Natural killer cell (primary cell): Measurements from ENCODE around the gene NCOA1. TPM values are rescaled to one million over a fixed set of nuclear protein-coding genes. Genes with fewer than 3 reads are reported as not detected.
"Not testable (repeated sequence)": the region's sequence is repeated elsewhere in the genome, so short reads cannot be mapped to it uniquely, and the experiment has no call there.

ENCODE experiments used
- ATAC-seq, 3 donors: fragments of 150-1000 bp in 2 of 3; fragments of 200-7000 bp in 1 of 3; cut with Tn5 transposase; 1 replicate in 1 of 3; 2 replicates in 2 of 3; pipeline ENCODE4 v1.10.0; 2021; ENCODE audit warnings: mild to moderate bottlenecking in 2 of 3, moderate library complexity in 2 of 3
- DNase-seq, 2 donors: peaks; one replicate each; pipeline versions ENCODE4 v3.0.0 to v3.0.0-alpha.2; 2013 to 2021; ENCODE audit warnings: mixed read lengths in 1 of 2
- H3K27ac ChIP-seq: one replicate; pipeline ENCODE4 v1.5.1; 2013; ENCODE audit warnings: mild to moderate bottlenecking, low read length
- H3K27me3 ChIP-seq: one replicate; pipeline ENCODE4 v1.6.1; 2013; ENCODE audit warnings: low read length; ENCODE audit not compliant: control insufficient read depth, insufficient read depth
- H3K36me3 ChIP-seq: one replicate; pipeline ENCODE4 v1.6.1; 2013; ENCODE audit warnings: low read length; ENCODE audit not compliant: control insufficient read depth, insufficient read depth
- H3K4me1 ChIP-seq: one replicate; pipeline ENCODE4 v1.6.1; 2013; ENCODE audit warnings: low read length; ENCODE audit not compliant: control insufficient read depth, insufficient read depth
- H3K4me3 ChIP-seq: one replicate; pipeline ENCODE4 v1.5.1; 2013; ENCODE audit warnings: low read length
- H3K9me3 ChIP-seq: one replicate; pipeline ENCODE4 v1.6.1; 2013; ENCODE audit warnings: low read length; ENCODE audit not compliant: control insufficient read depth, insufficient read depth
- H3K27ac Mint-ChIP-seq, 2 donors: one replicate each; pipeline ENCODE4 v1.8.0; 2022; ENCODE audit warnings: mild to moderate bottlenecking in 2 of 2, mixed read lengths in 2 of 2, moderate library complexity in 1 of 2
- H3K27me3 Mint-ChIP-seq, 2 donors: one replicate each; pipeline ENCODE4 v1.8.0; 2022; ENCODE audit warnings: low read depth in 2 of 2, mixed read lengths in 2 of 2
- H3K36me3 Mint-ChIP-seq: one replicate; pipeline ENCODE4 v1.8.0; 2022; ENCODE audit warnings: mixed read lengths
- H3K4me1 Mint-ChIP-seq, 2 donors: one replicate each; pipeline ENCODE4 v1.8.0; 2022; ENCODE audit warnings: mixed read lengths in 2 of 2
- H3K4me3 Mint-ChIP-seq: one replicate; pipeline ENCODE4 v1.8.0; 2022; ENCODE audit warnings: mild to moderate bottlenecking, moderate library complexity, mixed read lengths
- H3K9me3 Mint-ChIP-seq, 2 donors: one replicate each; pipeline ENCODE4 v1.8.0; 2022; ENCODE audit warnings: mixed read lengths in 2 of 2
- WGBS: methylation state at CpG from one replicate; pipeline ENCODE4 v1.1.7; 2013; ENCODE audit warnings: missing lambda C conversion rate; ENCODE audit not compliant: insufficient coverage; 5-methylcytosine and 5-hydroxymethylcytosine counted together
- intact Hi-C: fragments of 100-400 bp; cut with micrococcal nuclease; formaldehyde crosslinking; loops from one replicate; pipeline ENCODE4 v1.14.2; 2022
- total RNA-seq, 4 donors: library from RNA; stranded (reverse); fragments of 120-200 nt in 1 of 4; gene quantifications; one replicate each; pipeline versions ENCODE4 v1.2.3 to v1.2.4, GENCODE V29; 2013 to 2022
- TF ChIP-seq, protein P1 (sequence below): fragments of 200-600 bp; IDR thresholded peaks from one replicate; pipeline ENCODE4 v1.8.0; 2022; ENCODE audit warnings: antibody characterized with exemption

Gene NCOA1
- total RNA-seq, 3 donors from 2014 or later (not counting 1 experiment from before 2014, with no cell fraction given), result 122 to 149 (median 124) TPM

DNA sequence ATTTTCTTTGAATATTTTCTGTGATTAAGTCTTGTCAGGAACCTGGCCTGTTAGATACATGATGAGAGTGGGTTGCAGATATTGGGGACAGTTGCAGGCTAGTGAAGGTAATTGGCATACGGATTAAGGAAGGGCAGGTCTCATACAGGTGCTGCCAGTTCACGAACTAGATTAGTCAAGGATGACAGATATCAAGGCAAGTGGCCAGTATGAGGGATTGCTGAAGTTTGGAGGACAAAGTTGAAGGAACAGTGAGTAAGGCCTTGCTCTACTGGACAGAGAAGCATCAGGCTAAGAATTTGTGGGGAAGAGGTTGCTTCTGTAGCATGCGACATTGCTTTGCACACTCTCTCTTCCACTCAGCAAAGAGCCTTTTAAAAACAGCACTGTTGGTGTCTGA, 12.8 kb upstream of the NCOA1 start:
- H3K36me3 ChIP-seq, result no peaks in the 10 kb centered on the region
- H3K9me3 Mint-ChIP-seq, result no peaks in the 10 kb centered on the region
- no peak overlapping the region for H3K27ac Mint-ChIP-seq
- no peak overlapping the region for H3K4me3 ChIP-seq
- H3K27me3 ChIP-seq, result no peaks in the 10 kb centered on the region
- TF ChIP-seq, protein P1, sequence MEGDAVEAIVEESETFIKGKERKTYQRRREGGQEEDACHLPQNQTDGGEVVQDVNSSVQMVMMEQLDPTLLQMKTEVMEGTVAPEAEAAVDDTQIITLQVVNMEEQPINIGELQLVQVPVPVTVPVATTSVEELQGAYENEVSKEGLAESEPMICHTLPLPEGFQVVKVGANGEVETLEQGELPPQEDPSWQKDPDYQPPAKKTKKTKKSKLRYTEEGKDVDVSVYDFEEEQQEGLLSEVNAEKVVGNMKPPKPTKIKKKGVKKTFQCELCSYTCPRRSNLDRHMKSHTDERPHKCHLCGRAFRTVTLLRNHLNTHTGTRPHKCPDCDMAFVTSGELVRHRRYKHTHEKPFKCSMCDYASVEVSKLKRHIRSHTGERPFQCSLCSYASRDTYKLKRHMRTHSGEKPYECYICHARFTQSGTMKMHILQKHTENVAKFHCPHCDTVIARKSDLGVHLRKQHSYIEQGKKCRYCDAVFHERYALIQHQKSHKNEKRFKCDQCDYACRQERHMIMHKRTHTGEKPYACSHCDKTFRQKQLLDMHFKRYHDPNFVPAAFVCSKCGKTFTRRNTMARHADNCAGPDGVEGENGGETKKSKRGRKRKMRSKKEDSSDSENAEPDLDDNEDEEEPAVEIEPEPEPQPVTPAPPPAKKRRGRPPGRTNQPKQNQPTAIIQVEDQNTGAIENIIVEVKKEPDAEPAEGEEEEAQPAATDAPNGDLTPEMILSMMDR, result no peak
- H3K27me3 Mint-ChIP-seq, result peaks cover 0 to 4% of the 10 kb centered on the region in 2 donors
- no peaks in the 10 kb centered on the region for H3K36me3 Mint-ChIP-seq
- no peaks in the 10 kb centered on the region for H3K4me1 Mint-ChIP-seq
- WGBS, result 93% methylated on average over 3 of the region's 3 CpGs
- no peak overlapping the region for H3K27ac ChIP-seq
- H3K4me1 ChIP-seq, result no peaks in the 10 kb centered on the region
- ATAC-seq (no peak), DNase-seq (no peak)
- no peak overlapping the region for H3K4me3 Mint-ChIP-seq
- intact Hi-C loops, result no loop called here
- no peaks in the 10 kb centered on the region for H3K9me3 ChIP-seq

DNA sequence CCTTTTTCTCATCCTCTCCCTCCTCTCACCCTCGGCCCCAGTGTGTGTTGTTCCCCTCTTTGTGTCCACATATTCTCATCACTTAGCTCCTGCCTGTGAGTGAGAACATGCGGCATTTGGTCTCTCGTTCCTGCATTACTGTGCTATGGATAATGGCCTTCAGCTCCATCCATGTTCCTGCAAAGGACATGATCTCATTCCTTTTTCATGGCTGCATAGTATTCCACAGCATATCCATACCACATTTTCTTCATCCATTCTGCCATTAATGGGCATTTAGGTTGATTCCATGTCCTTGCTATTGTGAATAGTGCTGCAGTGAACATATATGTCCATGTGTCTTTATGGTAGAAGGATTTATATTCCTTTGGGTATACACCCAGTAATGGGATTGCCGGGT, 10.8 kb upstream of the NCOA1 start:
- Histone ChIP-seq H3K4me1 (no peaks in the 10 kb centered on the region), H3K27ac (no peak overlapping the region), H3K9me3 (no peaks in the 10 kb centered on the region), H3K4me3 (no peak overlapping the region), H3K36me3 (no peaks in the 10 kb centered on the region), H3K27me3 (no peaks in the 10 kb centered on the region)
- H3K4me1 Mint-ChIP-seq, result no peaks in the 10 kb centered on the region
- H3K27me3 Mint-ChIP-seq, result peaks cover 0 to 4% of the 10 kb centered on the region in 2 donors
- H3K9me3 Mint-ChIP-seq, result no peaks in the 10 kb centered on the region
- 91% methylated on average over 3 of the region's 4 CpGs for WGBS
- no peaks in the 10 kb centered on the region for H3K36me3 Mint-ChIP-seq
- DNase-seq (no peak), ATAC-seq (no peak)
- no peak overlapping the region for H3K4me3 Mint-ChIP-seq
- H3K27ac Mint-ChIP-seq, result no peak overlapping the region
- TF ChIP-seq, protein P1, result no peak
- intact Hi-C loops, result no loop called here

- no peaks in the 10 kb centered on the region for H3K27me3 ChIP-seq
- ATAC-seq, result peak in 1 of 3 donors; percentile 68
- no peaks in the 10 kb centered on the region for H3K4me1 ChIP-seq
- H3K4me3 ChIP-seq, result no peak overlapping the region
- no peaks in the 10 kb centered on the region for H3K9me3 ChIP-seq
- H3K4me3 Mint-ChIP-seq, result no peak overlapping the region
- H3K4me1 Mint-ChIP-seq, result no peaks in the 10 kb centered on the region
- H3K27me3 Mint-ChIP-seq, result peaks cover 0 to 4% of the 10 kb centered on the region in 2 donors
- H3K27ac Mint-ChIP-seq, result no peak overlapping the region
- no peak overlapping the region for H3K27ac ChIP-seq
- WGBS, result 87% methylated on average over 4 of the region's 5 CpGs
- DNase-seq, result no peak
- H3K36me3 Mint-ChIP-seq, result no peaks in the 10 kb centered on the region
- no peaks in the 10 kb centered on the region for H3K36me3 ChIP-seq
- intact Hi-C loops, result no loop called here
- TF ChIP-seq, protein P1, result no peak
- H3K9me3 Mint-ChIP-seq, result no peaks in the 10 kb centered on the region
These were observed 8.6 kb upstream of the NCOA1 start for GRCh38 chr2:24482251-24482971.

GRCh38 chr2:24482972-24483300, 8.1 kb upstream of the NCOA1 start:
- intact Hi-C loops, result no loop called here
- H3K27ac ChIP-seq, result no peak overlapping the region
- H3K9me3 ChIP-seq, result no peaks in the 10 kb centered on the region
- H3K4me1 ChIP-seq, result no peaks in the 10 kb centered on the region
- no peaks in the 10 kb centered on the region for H3K27me3 ChIP-seq
- no peak for DNase-seq
- Mint-ChIP-seq H3K36me3 (no peaks in the 10 kb centered on the region), H3K4me1 (no peaks in the 10 kb centered on the region), H3K27me3 (peaks cover 0 to 4% of the 10 kb centered on the region in 2 donors), H3K27ac (no peak overlapping the region), H3K9me3 (no peaks in the 10 kb centered on the region), H3K4me3 (no peak overlapping the region)
- no peak overlapping the region for H3K4me3 ChIP-seq
- 75% methylated on average over 3 of the region's 3 CpGs for WGBS
- ATAC-seq, result no peak
- no peaks in the 10 kb centered on the region for H3K36me3 ChIP-seq
- TF ChIP-seq, protein P1, result no peak

- H3K4me3 Mint-ChIP-seq, H3K27me3 ChIP-seq, intact Hi-C loops, H3K27ac ChIP-seq, H3K4me3 ChIP-seq, DNase-seq, H3K27ac Mint-ChIP-seq, H3K9me3 ChIP-seq, H3K4me1 ChIP-seq, H3K9me3 Mint-ChIP-seq, H3K27me3 Mint-ChIP-seq, H3K36me3 Mint-ChIP-seq, H3K4me1 Mint-ChIP-seq, H3K36me3 ChIP-seq, ATAC-seq: not testable (repeated sequence)
- WGBS, result 94% methylated on average over 5 of the region's 6 CpGs
These were observed 6.4 kb upstream of the NCOA1 start for GRCh38 chr2:24484677-24485076.
